HFFc6 (cell line): Measurements from ENCODE around the gene FECH. TPM values are rescaled to one million over a fixed set of nuclear protein-coding genes. Genes with fewer than 3 reads are reported as not detected.
A peak's percentile ranks its signal among the peaks of the same experiment; 100 is the strongest.

Experiments
- DNase-seq: peaks from one replicate; pipeline ENCODE4 v3.0.0-alpha.2; 2018
- H3K27ac Mint-ChIP-seq: 2 replicates; pipeline ENCODE4 v1.8.0; 2020; ENCODE audit warnings: mild to moderate bottlenecking, mixed read lengths
- H3K27me3 Mint-ChIP-seq: 2 replicates; pipeline ENCODE4 v1.8.0; 2021; ENCODE audit warnings: mild to moderate bottlenecking, moderate library complexity, mixed read lengths; ENCODE audit not compliant: insufficient read depth
- H3K36me3 Mint-ChIP-seq: 2 replicates; pipeline ENCODE4 v1.8.0; 2021; ENCODE audit warnings: low read depth, mixed read lengths
- H3K4me1 Mint-ChIP-seq: 2 replicates; pipeline ENCODE4 v1.8.0; 2020; ENCODE audit warnings: low read depth, mixed read lengths
- H3K4me3 Mint-ChIP-seq: 2 replicates; pipeline ENCODE4 v1.8.0; 2020; ENCODE audit warnings: mild to moderate bottlenecking, moderate library complexity, mixed read lengths
- H3K9me3 Mint-ChIP-seq: 2 replicates; pipeline ENCODE4 v1.8.0; 2020; ENCODE audit warnings: mild to moderate bottlenecking, mixed read lengths
- long read RNA-seq: library from polyadenylated mRNA; unstranded; transcript quantifications from one replicate; pipeline ENCODE4 v2.0.0, GENCODE V29; 2019
- total RNA-seq, 6 experiments: library from RNA; stranded (reverse); fragmentation: NEBNext Ultra II Directional; extraction: Animal tissue kit (Norgen Biotek cat#: 25700); gene quantifications; 2 replicates in 1 of 6; 3 replicates in 5 of 6; pipeline ENCODE4 v1.2.3, GENCODE V29; 2021
- TF ChIP-seq, protein P1 (sequence below): fragments of 200-600 bp; sonication (generic); IDR thresholded peaks from 2 replicates; pipeline ENCODE4 v1.5.0; 2021; ENCODE audit warnings: antibody characterized with exemption, mild to moderate bottlenecking

The FECH gene, protein sequence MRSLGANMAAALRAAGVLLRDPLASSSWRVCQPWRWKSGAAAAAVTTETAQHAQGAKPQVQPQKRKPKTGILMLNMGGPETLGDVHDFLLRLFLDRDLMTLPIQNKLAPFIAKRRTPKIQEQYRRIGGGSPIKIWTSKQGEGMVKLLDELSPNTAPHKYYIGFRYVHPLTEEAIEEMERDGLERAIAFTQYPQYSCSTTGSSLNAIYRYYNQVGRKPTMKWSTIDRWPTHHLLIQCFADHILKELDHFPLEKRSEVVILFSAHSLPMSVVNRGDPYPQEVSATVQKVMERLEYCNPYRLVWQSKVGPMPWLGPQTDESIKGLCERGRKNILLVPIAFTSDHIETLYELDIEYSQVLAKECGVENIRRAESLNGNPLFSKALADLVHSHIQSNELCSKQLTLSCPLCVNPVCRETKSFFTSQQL
- 10 to 100 TPM; 28.7 to 38.3 (median 33.9) TPM for total RNA-seq
- long read RNA-seq, transcript FECH-202 (11 exons, 2,526 nt): minor isoform, 5 of 48 reads
- long read RNA-seq, transcript FECH-201 (11 exons, 3,853 nt): major isoform, 34 of 48 reads
- long read RNA-seq, partial matches to known transcripts: 0 of 48 reads
- long read RNA-seq, other reads (novel, unspliced or antisense): 8 of 48 reads

DNA sequence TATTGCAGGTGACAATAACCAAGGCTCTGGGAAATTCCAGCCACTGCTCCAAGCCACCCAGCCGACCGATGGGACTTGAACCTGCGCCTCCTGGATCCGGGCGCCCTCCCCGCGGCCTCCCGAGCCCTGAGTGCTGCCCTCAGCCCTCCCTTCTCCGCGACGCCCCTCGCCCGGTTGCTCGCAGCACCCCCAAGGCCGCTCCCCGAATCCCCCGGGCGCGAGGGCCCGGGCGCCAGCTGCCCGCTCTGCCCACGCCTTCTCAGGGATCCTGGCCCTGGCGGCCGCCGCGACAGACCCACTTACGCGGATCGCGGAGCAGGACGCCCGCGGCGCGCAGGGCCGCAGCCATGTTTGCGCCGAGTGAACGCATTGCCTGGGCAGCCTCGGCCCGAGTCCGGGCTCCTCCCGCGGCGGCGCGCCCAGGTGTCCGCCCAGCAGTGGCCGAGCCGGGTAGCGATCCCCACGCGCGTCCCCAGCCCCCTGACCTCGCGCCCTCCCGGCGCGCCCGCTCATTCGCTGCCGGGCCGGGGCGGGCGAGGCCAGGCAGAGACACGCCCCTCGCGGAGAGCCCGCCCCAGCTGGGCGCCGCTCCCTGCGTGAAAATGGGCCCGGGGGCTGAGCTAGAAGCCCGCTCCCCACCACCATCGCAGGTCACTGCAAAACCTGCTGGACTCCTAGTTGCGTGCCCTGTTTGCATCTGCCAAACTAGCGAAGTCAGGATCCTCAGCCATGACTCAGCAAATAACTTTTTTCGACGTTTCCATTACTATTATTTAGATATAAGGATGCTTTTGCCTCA, at the start of gene FECH:
FECH (minus strand) TSS at position 452 of the 799 bp plus-strand sequence; CDS start at position 370, 82 bp downstream.
- DNase-seq: peak; percentile 42
- Mint-ChIP-seq H3K4me1 (peaks cover 20% of the 10 kb centered on the region), H3K27me3 (0 out of 2 replicates have a peak, but pooled peaks cover 1% of the 10 kb centered on the region), H3K36me3 (peaks cover 9% of the 10 kb centered on the region), H3K4me3 (peak within 1 kb of the TSS; percentile 88), H3K9me3 (no peaks in the 10 kb centered on the region), H3K27ac (peak within 1 kb of the TSS; percentile 83)
- TF ChIP-seq, protein P1, sequence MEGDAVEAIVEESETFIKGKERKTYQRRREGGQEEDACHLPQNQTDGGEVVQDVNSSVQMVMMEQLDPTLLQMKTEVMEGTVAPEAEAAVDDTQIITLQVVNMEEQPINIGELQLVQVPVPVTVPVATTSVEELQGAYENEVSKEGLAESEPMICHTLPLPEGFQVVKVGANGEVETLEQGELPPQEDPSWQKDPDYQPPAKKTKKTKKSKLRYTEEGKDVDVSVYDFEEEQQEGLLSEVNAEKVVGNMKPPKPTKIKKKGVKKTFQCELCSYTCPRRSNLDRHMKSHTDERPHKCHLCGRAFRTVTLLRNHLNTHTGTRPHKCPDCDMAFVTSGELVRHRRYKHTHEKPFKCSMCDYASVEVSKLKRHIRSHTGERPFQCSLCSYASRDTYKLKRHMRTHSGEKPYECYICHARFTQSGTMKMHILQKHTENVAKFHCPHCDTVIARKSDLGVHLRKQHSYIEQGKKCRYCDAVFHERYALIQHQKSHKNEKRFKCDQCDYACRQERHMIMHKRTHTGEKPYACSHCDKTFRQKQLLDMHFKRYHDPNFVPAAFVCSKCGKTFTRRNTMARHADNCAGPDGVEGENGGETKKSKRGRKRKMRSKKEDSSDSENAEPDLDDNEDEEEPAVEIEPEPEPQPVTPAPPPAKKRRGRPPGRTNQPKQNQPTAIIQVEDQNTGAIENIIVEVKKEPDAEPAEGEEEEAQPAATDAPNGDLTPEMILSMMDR: no peak

DNA sequence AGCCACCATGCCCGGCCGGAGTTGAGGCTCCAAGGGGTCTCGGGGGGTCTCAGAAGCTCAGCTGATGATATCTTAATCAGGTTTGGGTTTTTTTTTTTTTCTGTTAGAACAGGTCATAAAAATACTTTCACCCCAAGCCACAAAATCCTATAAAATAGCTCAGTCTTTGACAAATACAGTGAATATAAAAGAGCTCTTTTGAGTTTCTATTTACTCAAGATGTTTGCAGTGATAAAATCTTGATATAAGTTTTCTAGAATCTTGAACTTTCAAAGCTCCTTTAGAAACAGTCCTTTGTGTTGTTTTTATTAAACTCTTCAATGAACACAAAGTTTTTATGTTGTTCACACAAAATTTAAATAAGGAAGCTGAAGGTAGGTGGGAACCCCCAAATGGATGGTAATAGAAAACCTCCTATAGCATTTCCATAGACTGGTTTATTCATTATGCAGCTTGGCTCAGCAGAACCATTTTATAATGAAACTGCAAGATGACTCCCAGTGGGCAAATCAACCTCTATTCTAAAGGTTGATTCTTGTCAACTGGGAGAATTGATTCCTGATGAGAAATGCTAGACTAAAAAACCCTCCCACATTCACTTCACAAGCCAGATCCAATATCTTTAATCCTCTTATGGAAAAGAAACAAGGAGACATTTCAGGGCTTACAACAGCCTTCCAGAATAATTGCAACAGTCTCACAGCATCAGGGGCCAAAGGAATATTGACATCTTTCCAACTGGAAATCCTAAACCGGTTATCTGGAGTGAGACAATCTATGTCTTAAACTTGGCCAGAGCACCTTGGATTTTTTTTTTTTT, 48.7 kb upstream of the FECH start:
- TF ChIP-seq, protein P1: no peak
- peaks cover 23% of the 10 kb centered on the region for H3K4me1 Mint-ChIP-seq
- no peak for DNase-seq
- H3K27me3 Mint-ChIP-seq: peaks cover 4% of the 10 kb centered on the region
- no peaks in the 10 kb centered on the region for H3K36me3 Mint-ChIP-seq
- H3K4me3 Mint-ChIP-seq: no peak overlapping the region
- no peak overlapping the region for H3K27ac Mint-ChIP-seq
- H3K9me3 Mint-ChIP-seq: no peaks in the 10 kb centered on the region

DNA sequence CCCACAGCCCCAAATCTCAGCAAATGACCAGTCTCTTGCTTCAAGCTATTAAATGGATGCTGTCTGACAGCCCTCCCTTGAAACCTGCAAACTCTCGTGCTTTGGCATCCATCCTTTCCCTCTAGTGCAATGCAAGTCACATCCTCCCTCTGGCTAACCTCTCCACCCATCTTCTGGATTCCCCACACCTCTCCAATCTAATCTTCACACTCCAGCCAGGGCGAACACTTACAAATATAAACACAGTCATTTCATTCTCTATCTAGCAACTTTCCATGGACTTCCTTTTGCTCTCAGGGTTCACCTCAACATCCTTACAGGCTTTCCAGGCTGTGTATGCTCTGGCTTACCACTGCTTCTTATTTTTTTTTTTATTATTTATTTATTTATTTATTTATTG, 45.2 kb upstream of the FECH start:
- H3K27ac Mint-ChIP-seq: peak overlapping the region; percentile 32; the same call in 1 of the 2 replicates

DNA sequence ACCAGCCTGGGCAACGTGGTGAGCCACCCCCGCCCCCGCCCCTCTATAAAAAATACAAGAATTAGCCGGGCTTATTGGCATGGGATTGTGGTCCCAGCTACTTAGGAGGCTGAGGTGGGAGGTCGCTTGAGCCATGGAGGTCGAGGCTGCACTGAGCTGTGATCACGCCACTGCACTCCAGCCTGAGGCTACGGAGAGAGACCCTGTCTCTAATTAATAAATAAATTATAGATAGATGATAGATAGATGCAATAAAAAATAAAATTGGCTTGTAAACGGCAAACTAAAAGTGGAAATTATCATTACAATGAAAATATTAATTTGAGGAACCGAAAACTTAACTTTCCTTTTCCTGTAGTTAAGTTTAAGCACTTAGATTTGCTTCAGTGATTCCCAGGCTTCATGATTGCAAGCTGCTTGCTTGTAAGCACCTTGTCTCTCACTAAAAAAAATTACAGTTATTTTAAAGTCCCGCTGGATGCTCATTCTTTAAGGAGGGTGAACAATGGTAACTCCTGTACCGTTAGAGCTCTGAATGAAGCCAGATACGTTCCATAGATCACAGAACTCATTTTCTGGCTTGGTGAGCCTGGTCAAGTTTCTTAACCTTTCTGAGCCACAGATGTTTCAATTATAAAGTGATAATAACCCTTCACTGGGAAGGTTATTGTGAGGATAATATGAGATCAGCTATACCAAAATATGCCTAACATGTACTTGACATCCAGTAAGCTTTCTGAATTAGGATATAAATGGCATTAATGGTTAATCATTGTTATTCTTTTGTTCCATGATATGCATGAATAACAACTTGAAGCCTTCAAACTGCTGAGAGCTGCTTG, 44.5 kb upstream of the FECH start:
- Mint-ChIP-seq H3K27me3 (peaks cover 2% of the 10 kb centered on the region; the same call in 1 of the 2 replicates), H3K9me3 (no peaks in the 10 kb centered on the region), H3K4me3 (peak overlapping the region; percentile 92), H3K36me3 (no peaks in the 10 kb centered on the region), H3K4me1 (peaks cover 41% of the 10 kb centered on the region), H3K27ac (peak overlapping the region; percentile 97)
- TF ChIP-seq, protein P1: no peak
- DNase-seq: no peak

More for the DNA sequence above, 45.2 kb upstream of the FECH start:
- TF ChIP-seq, protein P1: no peak
- Mint-ChIP-seq H3K4me3 (peak overlapping the region; percentile 25; the same call in 1 of the 2 replicates), H3K9me3 (no peaks in the 10 kb centered on the region), H3K36me3 (no peaks in the 10 kb centered on the region), H3K4me1 (peaks cover 41% of the 10 kb centered on the region), H3K27me3 (peaks cover 2% of the 10 kb centered on the region; the same call in 1 of the 2 replicates)
- no peak for DNase-seq
